H1 (cell line): ENCODE results near the gene TMEM140. TPM values are rescaled to one million over a fixed set of nuclear protein-coding genes. Genes with fewer than 3 reads are reported as not detected.

Experiments
- CTCF ChIA-PET: fragments of 300-600 bp; sonication (Branson Sonifier 250); formaldehyde crosslinking; loops from one replicate; lab custom pipeline; 2021; ENCODE audit not compliant: partially characterized antibody; lab: Charles Lee
- POLR2A ChIA-PET: fragments of 300-600 bp; sonication (Branson Sonifier 250); formaldehyde crosslinking; loops from one replicate; lab custom pipeline; 2021; ENCODE audit warnings: inconsistent platforms; ENCODE audit not compliant: partially characterized antibody; lab: Charles Lee
- DNase-seq, 2 experiments: peaks; one replicate each; pipeline versions ENCODE4 v3.0.0 to v3.0.0-alpha.2; 2010 to 2022; ENCODE audit warnings: low spot score in 2 of 2, low read depth in 1 of 2, mixed read lengths in 1 of 2
- FAIRE-seq: peaks from 2 replicates; lab custom pipeline; 2011; peaks lifted over from hg19 to GRCh38; lab: Jason Lieb, UNC
- H2AFZ ChIP-seq: 2 replicates; pipeline ENCODE4 v1.8.1; 2012; ENCODE audit warnings: low read length, inconsistent platforms
- H2AK5ac ChIP-seq: 2 replicates; pipeline ENCODE4 v1.6.1; 2013; ENCODE audit warnings: low read depth, low read length
- H2BK120ac ChIP-seq: replicated peaks from 2 replicates; pipeline ENCODE3; 2013; ENCODE audit warnings: low read depth, low read length, inconsistent platforms
- H2BK12ac ChIP-seq: 2 replicates; pipeline ENCODE4 v1.6.1; 2013; ENCODE audit warnings: low read depth, low read length
- H2BK15ac ChIP-seq: 2 replicates; pipeline ENCODE4 v1.6.1; 2013; ENCODE audit warnings: low read length
- H2BK20ac ChIP-seq: 2 replicates; pipeline ENCODE4 v1.6.1; 2013; ENCODE audit warnings: low read length
- H2BK5ac ChIP-seq: 2 replicates; pipeline ENCODE4 v1.6.1; 2013; ENCODE audit warnings: low read depth, low read length
- H3K14ac ChIP-seq: 2 replicates; pipeline ENCODE4 v1.6.1; 2013; ENCODE audit warnings: inconsistent platforms; ENCODE audit not compliant: insufficient read length
- H3K18ac ChIP-seq: 2 replicates; pipeline ENCODE4 v1.6.1; 2013; ENCODE audit warnings: low read length; ENCODE audit errors: extremely low read depth
- H3K23ac ChIP-seq: 2 replicates; pipeline ENCODE4 v1.6.1; 2013; ENCODE audit warnings: inconsistent platforms; ENCODE audit not compliant: insufficient read length
- H3K23me2 ChIP-seq: 2 replicates; pipeline ENCODE4 v1.6.1; 2013; ENCODE audit warnings: low read depth, low read length
- H3K27ac ChIP-seq: 2 replicates; pipeline ENCODE4 v1.6.1; 2011; ENCODE audit warnings: low read depth, low read length, inconsistent platforms
- H3K27me3 ChIP-seq, 4 experiments: replicated peaks in 1 of 4; 1 replicate in 1 of 4; 2 replicates in 3 of 4; pipeline versions ENCODE4 v1.6.1 to v1.8.1; 2011 to 2013; ENCODE audit warnings: low read length in 3 of 4, mild to moderate bottlenecking in 3 of 4, inconsistent platforms in 2 of 4, mixed read lengths in 2 of 4, moderate library complexity in 1 of 4; ENCODE audit not compliant: control insufficient read depth in 3 of 4, insufficient read depth in 3 of 4; ENCODE audit errors: extremely low read depth in 1 of 4
- H3K36me3 ChIP-seq, 4 experiments: 2 replicates each; pipeline versions ENCODE4 v1.6.1 to v1.8.1; 2011 to 2013; ENCODE audit warnings: mild to moderate bottlenecking in 4 of 4, low read length in 3 of 4, moderate library complexity in 2 of 4, control low read depth in 1 of 4, inconsistent platforms in 1 of 4; ENCODE audit not compliant: insufficient read depth in 4 of 4, control insufficient read depth in 2 of 4
- H3K4ac ChIP-seq: replicated peaks from 2 replicates; pipeline ENCODE3; 2013; ENCODE audit warnings: low read length, low read depth, mixed read lengths, inconsistent platforms; ENCODE audit not compliant: insufficient read length
- H3K4me1 ChIP-seq, 4 experiments: replicated peaks in 1 of 4; 1 replicate in 1 of 4; 2 replicates in 3 of 4; pipeline versions ENCODE4 v1.6.1 to v1.8.1; 2011 to 2013; ENCODE audit warnings: low read length in 3 of 4, inconsistent platforms in 2 of 4, mixed read lengths in 1 of 4; ENCODE audit not compliant: insufficient read depth in 4 of 4, control insufficient read depth in 3 of 4
- H3K4me2 ChIP-seq, 2 experiments: 2 replicates each; pipeline versions ENCODE4 v1.6.1 to v1.8.1; 2011 to 2013; ENCODE audit warnings: low read depth in 2 of 2, low read length in 2 of 2, control low read depth in 1 of 2, inconsistent platforms in 1 of 2, mild to moderate bottlenecking in 1 of 2; ENCODE audit not compliant: insufficient read depth in 1 of 2
- H3K4me3 ChIP-seq, 4 experiments: fragments of 200-600, 300-600 bp in 1 of 4; sonication (generic), shearing (Covaris generic), sonication (Bioruptor Twin) in 1 of 4; 2 replicates each; pipeline versions ENCODE4 v1.5.1 to v1.8.1; 2011 to 2016; ENCODE audit warnings: low read length in 4 of 4, low read depth in 3 of 4, control low read depth in 2 of 4, inconsistent platforms in 2 of 4, mild to moderate bottlenecking in 2 of 4, mixed read lengths in 1 of 4, moderate library complexity in 1 of 4; ENCODE audit not compliant: insufficient read depth in 2 of 4; ENCODE audit errors: extremely low read depth in 1 of 4
- H3K56ac ChIP-seq: replicated peaks from 2 replicates; pipeline ENCODE3; 2013; ENCODE audit warnings: low read depth, mild to moderate bottlenecking, mixed read lengths, low read length, inconsistent platforms; ENCODE audit not compliant: insufficient read length
- H3K79me1 ChIP-seq: 2 replicates; pipeline ENCODE4 v1.6.1; 2013; ENCODE audit warnings: low read depth, low read length, control low read depth
- H3K79me2 ChIP-seq, 2 experiments: 2 replicates each; pipeline versions ENCODE4 v1.6.1 to v1.8.1; 2012 to 2013; ENCODE audit warnings: low read length in 2 of 2, mild to moderate bottlenecking in 2 of 2, inconsistent platforms in 1 of 2; ENCODE audit not compliant: insufficient read depth in 2 of 2, control insufficient read depth in 1 of 2
- H3K9ac ChIP-seq, 4 experiments: replicated peaks in 1 of 4; 1 replicate in 1 of 4; 2 replicates in 3 of 4; pipeline versions ENCODE4 v1.6.1 to v1.8.1; 2011 to 2013; ENCODE audit warnings: low read depth in 3 of 4, low read length in 3 of 4, control low read depth in 2 of 4, mild to moderate bottlenecking in 2 of 4, moderate library complexity in 2 of 4, inconsistent platforms in 1 of 4; ENCODE audit errors: extremely low read depth in 1 of 4
- H3K9me3 ChIP-seq, 2 experiments: 2 replicates each; pipeline versions ENCODE4 v1.6.1 to v1.8.1; 2012 to 2013; ENCODE audit warnings: mild to moderate bottlenecking in 2 of 2, moderate library complexity in 2 of 2, control low read depth in 1 of 2, inconsistent platforms in 1 of 2, low read depth in 1 of 2, low read length in 1 of 2, mixed read lengths in 1 of 2; ENCODE audit not compliant: insufficient read depth in 2 of 2
- H4K20me1 ChIP-seq, 2 experiments: replicated peaks in 1 of 2; 2 replicates each; pipeline versions ENCODE3 to v1.8.1; 2011 to 2013; ENCODE audit warnings: inconsistent platforms in 2 of 2, low read length in 2 of 2, mild to moderate bottlenecking in 1 of 2; ENCODE audit not compliant: insufficient read depth in 2 of 2, control insufficient read depth in 1 of 2
- H4K5ac ChIP-seq: 2 replicates; pipeline ENCODE4 v1.6.1; 2013; ENCODE audit warnings: low read length, low read depth, mixed read lengths, inconsistent platforms; ENCODE audit not compliant: insufficient read length
- H4K8ac ChIP-seq: 2 replicates; pipeline ENCODE4 v1.8.0; 2013; ENCODE audit warnings: mild to moderate bottlenecking, moderate library complexity, low read length, inconsistent platforms; ENCODE audit not compliant: insufficient read depth; ENCODE audit errors: extremely low read depth
- H4K91ac ChIP-seq: replicated peaks from 2 replicates; pipeline ENCODE3; 2013; ENCODE audit warnings: low read length, mixed read lengths, inconsistent platforms; ENCODE audit not compliant: insufficient read length
- POLR2AphosphoS5 ChIP-seq: IDR thresholded peaks from 2 replicates; pipeline ENCODE4 v1.6.1; 2011; ENCODE audit warnings: low read depth, low read length
- POU5F1 ChIP-seq: IDR thresholded peaks from 2 replicates; pipeline ENCODE4 v1.6.1; 2011; ENCODE audit warnings: low read depth, mild to moderate bottlenecking, low read length, moderate library complexity
- RAD21 ChIP-seq, 2 experiments: IDR thresholded peaks in 1 of 2; conservative IDR thresholded peaks in 1 of 2; 2 replicates each; pipeline ENCODE4 v1.6.1; 2011; ENCODE audit warnings: low read depth in 2 of 2, low read length in 2 of 2, improper control_type of control experiment in 1 of 2, inconsistent platforms in 1 of 2, mild to moderate bottlenecking in 1 of 2, moderate library complexity in 1 of 2
- SP2 ChIP-seq: IDR thresholded peaks from 2 replicates; pipeline ENCODE4 v1.6.1; 2012; ENCODE audit warnings: mild to moderate bottlenecking, low read length, inconsistent platforms
- TBP ChIP-seq: IDR thresholded peaks from 2 replicates; pipeline ENCODE4 v1.6.1; 2011; ENCODE audit warnings: low read depth, low read length, improper control_type of control experiment
- WGBS, 2 experiments: shearing (Covaris generic) in 1 of 2; methylation state at CpG; one replicate each; pipeline versions ENCODE4 v1.1.6 to v1.1.7; 2013 to 2015; ENCODE audit warnings: low lambda C conversion rate in 2 of 2, mixed read lengths in 2 of 2, inconsistent platforms in 1 of 2, low coverage in 1 of 2, missing lambda C conversion rate in 1 of 2; ENCODE audit not compliant: insufficient replicate concordance in 2 of 2, insufficient coverage in 1 of 2, insufficient read length in 1 of 2; ENCODE audit errors: extremely low coverage in 1 of 2, missing lambda C conversion rate in 1 of 2; 5-methylcytosine and 5-hydroxymethylcytosine counted together
- polyA plus RNA-seq, 7 experiments: library from polyadenylated mRNA; depleted of rRNA in 3 of 7; stranded (reverse) in 5 of 7; unstranded in 2 of 7; fragments of >200 nt in 5 of 7; fragments of 200-250 nt in 2 of 7; gene quantifications; 1 replicate in 5 of 7; 2 replicates in 1 of 7; 4 replicates in 1 of 7; pipeline versions ENCODE4 v1.2.1 to v1.2.3, GENCODE V29; 2011 to 2013; ENCODE audit warnings: missing spikeins in 2 of 7, mixed read lengths in 2 of 7
- total RNA-seq: library from RNA; stranded (reverse); fragmentation: NEBNext Ultra II Directional; extraction: Animal tissue kit (Norgen Biotek cat#: 25700); gene quantifications from 2 replicates; pipeline ENCODE4 v1.2.1, GENCODE V29; 2021

The TMEM140 gene
- total and polyA plus RNA-seq, 2 of the 8 experiments (the other 6 are each of a cell fraction or from before 2014, with no cell fraction given), result not detected

DNA sequence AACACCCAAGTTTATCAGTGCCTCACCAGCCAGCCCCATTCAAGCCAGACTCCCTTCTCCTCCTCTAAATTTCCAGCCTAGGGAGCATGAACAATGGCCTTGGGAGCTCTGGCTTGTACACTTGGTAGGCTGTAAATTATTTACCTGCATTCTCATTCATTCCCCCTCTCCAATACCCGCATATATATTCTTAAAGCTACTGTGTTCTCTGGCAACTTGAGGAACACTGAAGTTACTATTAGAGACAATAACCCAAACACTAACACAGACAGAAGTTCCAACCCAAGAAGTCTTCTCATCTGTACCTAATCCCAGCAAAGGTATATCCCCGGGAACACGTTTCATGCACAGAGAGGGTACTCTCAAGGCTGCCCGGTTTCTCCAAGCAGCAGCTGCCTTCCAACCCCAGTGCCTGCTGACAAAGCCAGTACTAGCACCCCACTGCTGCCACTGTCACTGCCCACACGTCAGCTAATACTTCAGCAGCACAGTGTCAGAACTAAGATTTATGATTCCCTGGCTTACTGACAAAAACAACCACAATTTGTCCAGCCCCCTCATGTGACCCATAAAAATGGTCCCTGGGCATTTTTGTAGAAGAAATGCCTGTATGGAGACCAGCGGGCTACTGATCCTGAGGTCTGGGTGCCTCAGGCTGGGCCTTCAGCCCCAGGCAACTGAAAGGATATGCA is 60.4 kb downstream of the TMEM140 start:
- Histone ChIP-seq H2BK15ac (no peak overlapping the region), H2BK20ac (no peak overlapping the region), H4K20me1 (no peaks in the 10 kb centered on the region), H3K79me1 (no peaks in the 10 kb centered on the region), H4K5ac (no peak overlapping the region), H3K4ac (no peak overlapping the region), H3K23ac (no peak overlapping the region), H2AFZ (no peak overlapping the region), H2AK5ac (no peak overlapping the region), H3K79me2 (no peaks in the 10 kb centered on the region), H3K23me2 (peaks cover 8% of the 10 kb centered on the region), H3K27ac (no peak overlapping the region), H3K4me3 (no peak overlapping the region), H3K4me1 (no peaks in the 10 kb centered on the region; a peak in 2 of 7 replicates), H3K4me2 (no peak overlapping the region), H3K18ac (no peak overlapping the region), H2BK12ac (no peak overlapping the region), H3K27me3 (peaks cover 0 to 8% (median 3%) of the 10 kb centered on the region in 4 experiments; a peak in 5 of 7 replicates), H3K9me3 (no peaks in the 10 kb centered on the region), H3K9ac (no peak overlapping the region), H3K56ac (no peak overlapping the region), H2BK120ac (no peak overlapping the region), H3K14ac (no peak overlapping the region), H4K91ac (no peak overlapping the region), H2BK5ac (no peak overlapping the region), H4K8ac (peak overlapping the region; percentile 6; the same call in 1 of the 2 replicates), H3K36me3 (no peaks in the 10 kb centered on the region; a peak in 1 of 8 replicates)
- TF ChIP-seq POU5F1, result no peak
- no peak for TF ChIP-seq SP2
- no peak for TF ChIP-seq RAD21 (IDR thresholded peaks at IDR 0.05 in 1 of 2, conservative IDR thresholded peaks at IDR 0.05 in 1 of 2; ENCODE audit: low read depth in 2 of 2, low read length in 2 of 2)
- TF ChIP-seq TBP, result no peak
- TF ChIP-seq POLR2AphosphoS5, result no peak
- 90% methylated on average over 6 of the region's 6 CpGs; no CpG with 5 or more reads in 1 of the 2 experiments for WGBS, 2 experiments
- DNase-seq (no peak), FAIRE-seq (no peak)
- ChIA-PET POLR2A (interaction anchor here (0.7 to 1.3 kb wide), 2 partner anchors 14 to 46 kb away, joined by 3 read pairs; no protein-coding TSS in a partner anchor), CTCF (interaction anchor here (1.1 to 1.3 kb wide), 3 partner anchors 43 to 156 kb away, joined by 3 to 5 read pairs (median 3); no protein-coding TSS in a partner anchor)
